K562 (cell line): ENCODE data around the gene OR6V1. TPM values are rescaled to one million over a fixed set of nuclear protein-coding genes. Genes with fewer than 3 reads are reported as not detected.

Experiments used
- ATF7 ChIP-seq: fragments of 450-650 bp; IDR thresholded peaks from 2 replicates; pipeline ENCODE4 v1.7.1; 2014; ENCODE audit warnings: mild to moderate bottlenecking, moderate library complexity
- BDP1 ChIP-seq: IDR thresholded peaks from 3 replicates; pipeline ENCODE4 v1.6.1; 2011; ENCODE audit not compliant: insufficient read length, insufficient read depth
- CEBPG ChIP-seq, 3 experiments: fragments of 200-800 bp in 1 of 3; sonication (Bioruptor generic) in 1 of 3; sonication (generic) in 1 of 3; formaldehyde crosslinking in 1 of 3; IDR thresholded peaks in 2 of 3; conservative IDR thresholded peaks in 1 of 3; 2 replicates each; pipeline versions ENCODE4 v1.6.1 to v1.8.0; 2016 to 2022; ENCODE audit warnings: missing compliant biosample characterization in 2 of 3, missing genetic modification characterization in 2 of 3, mild to moderate bottlenecking in 1 of 3, missing genetic modification reagents in 1 of 3
- CREB1 ChIP-seq, 2 experiments: sonication (generic) in 1 of 2; formaldehyde crosslinking in 1 of 2; IDR thresholded peaks; 2 replicates each; pipeline versions ENCODE4 v1.6.1 to v1.8.0; 2012 to 2022; ENCODE audit warnings: inconsistent platforms in 1 of 2, mild to moderate bottlenecking in 1 of 2, missing genetic modification reagents in 1 of 2, moderate library complexity in 1 of 2
- DEAF1 ChIP-seq: fragments of 450-650 bp; formaldehyde crosslinking; IDR thresholded peaks from 2 replicates; pipeline ENCODE4 v1.4.0; 2020; ENCODE audit warnings: mild to moderate bottlenecking, moderate library complexity
- E2F8 ChIP-seq: fragments of 450-650 bp; IDR thresholded peaks from 2 replicates; pipeline ENCODE4 v1.7.1; 2018; ENCODE audit warnings: mild to moderate bottlenecking, low read depth; ENCODE audit not compliant: partially characterized antibody
- ETV6 ChIP-seq, 3 experiments: fragments of 150-350 bp in 1 of 3; sonication (generic) in 1 of 3; formaldehyde crosslinking in 1 of 3; IDR thresholded peaks; 2 replicates each; pipeline versions ENCODE4 v1.6.1 to v1.8.0; 2014 to 2022; ENCODE audit warnings: borderline replicate concordance in 2 of 3, low read depth in 2 of 3, antibody characterized with exemption in 1 of 3, low read length in 1 of 3, mild to moderate bottlenecking in 1 of 3, missing genetic modification reagents in 1 of 3
- GABPB1 ChIP-seq: sonication (generic); formaldehyde crosslinking; IDR thresholded peaks from 2 replicates; pipeline ENCODE4 v1.8.0; 2022; ENCODE audit warnings: mild to moderate bottlenecking, missing genetic modification reagents
- IFI16 ChIP-seq: fragments of 250-450 bp; sonication (Bioruptor Pico); IDR thresholded peaks from 2 replicates; pipeline ENCODE4 v2.1.2; 2022; ENCODE audit warnings: mild to moderate bottlenecking, inconsistent platforms
- L3MBTL2 ChIP-seq: fragments of 450-650 bp; IDR thresholded peaks from 2 replicates; pipeline ENCODE4 v1.6.1; 2016; ENCODE audit warnings: mild to moderate bottlenecking, moderate library complexity
- MAFG ChIP-seq: fragments of 450-650 bp; conservative IDR thresholded peaks from 2 replicates; pipeline ENCODE4 v1.6.1; 2016; ENCODE audit warnings: missing genetic modification characterization, missing compliant biosample characterization
- NBN ChIP-seq: fragments of 450-650 bp; IDR thresholded peaks from 2 replicates; pipeline ENCODE4 v1.6.1; 2016; ENCODE audit warnings: low read depth, mild to moderate bottlenecking
- NR0B1 ChIP-seq: fragments of 450-650 bp; IDR thresholded peaks from one replicate; pipeline ENCODE4 v1.6.1; 2018; ENCODE audit warnings: mild to moderate bottlenecking, moderate library complexity; ENCODE audit not compliant: partially characterized antibody
- RAD21 ChIP-seq, 2 experiments: fragments of 250-450 bp in 1 of 2; fragments of 450-650 bp in 1 of 2; sonication (Bioruptor Pico) in 1 of 2; formaldehyde crosslinking in 1 of 2; IDR thresholded peaks in 1 of 2; conservative IDR thresholded peaks in 1 of 2; 2 replicates each; pipeline versions ENCODE4 v1.4.0 to v1.8.0; 2020 to 2022; ENCODE audit warnings: mild to moderate bottlenecking in 2 of 2, moderate library complexity in 1 of 2
- RB1 ChIP-seq: fragments of 450-650 bp; IDR thresholded peaks from 2 replicates; pipeline ENCODE4 v1.6.1; 2017; ENCODE audit warnings: low read depth, mild to moderate bottlenecking
- RCOR1 ChIP-seq, 2 experiments: IDR thresholded peaks; 2 replicates each; pipeline ENCODE4 v1.6.1; 2012; ENCODE audit warnings: low read depth in 2 of 2, low read length in 2 of 2, borderline replicate concordance in 1 of 2, improper control_type of control experiment in 1 of 2
- RFX1 ChIP-seq: fragments of 450-650 bp; IDR thresholded peaks from 2 replicates; pipeline ENCODE4 v1.6.1; 2016; ENCODE audit warnings: mild to moderate bottlenecking, moderate library complexity
- SMARCA4 ChIP-seq: fragments of 450-650 bp; IDR thresholded peaks from 2 replicates; pipeline ENCODE4 v1.6.1; 2016
- ZNF76 ChIP-seq: fragments of 250-450 bp; sonication (Bioruptor Pico); IDR thresholded peaks from 2 replicates; pipeline ENCODE4 v1.4.0; 2020; ENCODE audit warnings: mild to moderate bottlenecking, moderate library complexity, borderline replicate concordance
- polyA plus RNA-seq, 8 experiments: library from polyadenylated mRNA; depleted of rRNA in 4 of 8; stranded (reverse) in 5 of 8; unstranded in 3 of 8; fragments of >200 nt; fragmentation: Nextera tagmentation in 2 of 8; fragmentation: Illumina TruSeq in 1 of 8; extraction: Ambion mirVana in 2 of 8; extraction: Trizol in 1 of 8; gene quantifications; 2 replicates each; pipeline versions ENCODE4 v1.2.1 to v1.2.3, GENCODE V29; 2011 to 2014; ENCODE audit warnings: inconsistent platforms in 1 of 8, missing spikeins in 1 of 8
- total RNA-seq, 7 experiments: library from RNA; depleted of rRNA in 6 of 7; stranded (reverse); fragments of >200 nt in 6 of 7; fragmentation: Illumina TruSeq in 2 of 7; extraction: Trizol in 2 of 7; gene quantifications; 2 replicates each; pipeline versions ENCODE4 v1.2.1 to v1.2.3, GENCODE V29; 2011 to 2021; ENCODE audit warnings: low replicate concordance in 1 of 7

The OR6V1 gene
- total and polyA plus RNA-seq, 9 of the 15 experiments (the other 6 are each of a cell fraction or from before 2014, with no cell fraction given) = not detected

- TF ChIP-seq ATF7 = no peak
- TF ChIP-seq SMARCA4 = no peak
- peak; percentile 97 for TF ChIP-seq RAD21 (CRISPR knock-in tag; conservative IDR thresholded peaks at IDR 0.05 in 1 of 2, IDR thresholded peaks at IDR 0.05 in 1 of 2)
- no peak for TF ChIP-seq NR0B1
- TF ChIP-seq RFX1 = no peak
- TF ChIP-seq IFI16 = no peak
- TF ChIP-seq CEBPG (CRISPR knock-in tag; IDR thresholded peaks at IDR 0.05) = no peak
- TF ChIP-seq CEBPG (tag; conservative IDR thresholded peaks at IDR 0.05 in 1 of 2, IDR thresholded peaks at IDR 0.05 in 1 of 2) = no peak
- no peak for TF ChIP-seq ZNF76 (CRISPR knock-in tag)
- no peak for TF ChIP-seq NBN
- TF ChIP-seq L3MBTL2 = no peak; the same call in 1 of the 2 replicates
- TF ChIP-seq RB1 = peak; percentile 62; the same call in 1 of the 2 replicates
- no peak for TF ChIP-seq E2F8
- peak; percentile 44; the same call in 1 of the 2 replicates for TF ChIP-seq GABPB1
- TF ChIP-seq MAFG = peak; percentile 88
- peak in 1 of 2 experiments; percentile 56; a peak in 1 of 4 replicates for TF ChIP-seq RCOR1 (IDR thresholded peaks at IDR 0.05; ENCODE audit: borderline replicate concordance in 1 of 2, low read depth in 2 of 2, low read length in 2 of 2)
- no peak; the same call in 1 of the 2 replicates for TF ChIP-seq CREB1 (IDR thresholded peaks at IDR 0.05)
- TF ChIP-seq CREB1 (CRISPR knock-in tag; IDR thresholded peaks at IDR 0.05) = peak; percentile 74
- TF ChIP-seq ETV6 (IDR thresholded peaks at IDR 0.05; ENCODE audit: borderline replicate concordance in 1 of 2, low read depth in 2 of 2, low read length in 1 of 2) = no peak
- TF ChIP-seq ETV6 (CRISPR knock-in tag; IDR thresholded peaks at IDR 0.05; ENCODE audit: borderline replicate concordance) = no peak
- no peak for TF ChIP-seq BDP1
- peak; percentile 93 for TF ChIP-seq DEAF1
Observed at GRCh38 chr7:143008007-143008901, 43.9 kb upstream of the OR6V1 start (continued).
